Left ventricle myocardium inferior (tissue), 1 donor: ENCODE results near the gene WSCD2. TPM values are rescaled to one million over a fixed set of nuclear protein-coding genes. Genes with fewer than 3 reads are reported as not detected.

Experiments
- DNase-seq: peaks from one replicate; pipeline ENCODE4 v3.0.0-alpha.2; 2020
- H3K27ac ChIP-seq: fragments of 200-600 bp; replicated peaks from 2 replicates; pipeline ENCODE4 v1.8.0; 2021
- H3K27me3 ChIP-seq: fragments of 200-600 bp; 2 replicates; pipeline ENCODE4 v1.8.0; 2021; ENCODE audit warnings: low read depth
- H3K36me3 ChIP-seq: fragments of 200-600 bp; 2 replicates; pipeline ENCODE4 v1.8.0; 2021
- H3K4me1 ChIP-seq: fragments of 200-600 bp; 2 replicates; pipeline ENCODE4 v1.8.0; 2021
- H3K4me3 ChIP-seq: fragments of 200-600 bp; 2 replicates; pipeline ENCODE4 v1.8.0; 2021; ENCODE audit warnings: mild to moderate bottlenecking, moderate library complexity
- H3K9me3 ChIP-seq: fragments of 200-600 bp; replicated peaks from 2 replicates; pipeline ENCODE4 v1.8.0; 2021
- intact Hi-C: fragments of 100-400 bp; cut with micrococcal nuclease; formaldehyde crosslinking; loops from one replicate; pipeline ENCODE4 v1.11.0; 2022
- total RNA-seq: library from RNA; stranded (reverse); fragmentation: NEBNext Ultra II Directional; extraction: Animal tissue kit (Norgen Biotek cat#: 25700); gene quantifications from one replicate; pipeline ENCODE4 v1.2.1, GENCODE V29; 2021
- TF ChIP-seq, protein P1 (sequence below): fragments of 200-600 bp; IDR thresholded peaks from 2 replicates; pipeline ENCODE4 v1.8.0; 2021; ENCODE audit warnings: antibody characterized with exemption, mild to moderate bottlenecking, borderline replicate concordance
- donor health status: DM: no; HTN: yes; CAD: no; lungs with severe emphysema.

Gene WSCD2
- total RNA-seq, 1 donor from 2014 or later, result 0.14 TPM

DNA sequence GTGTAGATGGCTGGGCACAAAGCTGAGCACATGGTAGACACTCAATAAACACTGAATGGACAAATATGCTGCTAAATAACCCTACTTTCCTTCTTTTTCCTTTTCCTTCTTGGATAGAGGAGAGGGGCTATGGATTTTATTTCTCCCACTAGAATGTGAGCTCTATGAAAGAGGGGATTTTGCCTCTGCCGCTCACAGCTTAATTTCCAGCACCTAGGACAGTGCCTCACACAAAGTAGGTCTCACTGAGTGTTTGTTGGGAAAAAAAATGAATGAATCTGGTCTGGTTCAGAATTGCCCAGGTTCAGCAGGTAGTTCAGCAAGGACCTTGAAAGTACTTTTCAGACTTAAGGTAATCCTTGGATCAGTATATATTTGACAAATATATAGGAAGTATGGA, 65.5 kb downstream of the WSCD2 start:
- H3K27ac ChIP-seq, result no peak overlapping the region
- intact Hi-C loops, result no loop called here
- H3K9me3 ChIP-seq, result no peaks in the 10 kb centered on the region

DNA sequence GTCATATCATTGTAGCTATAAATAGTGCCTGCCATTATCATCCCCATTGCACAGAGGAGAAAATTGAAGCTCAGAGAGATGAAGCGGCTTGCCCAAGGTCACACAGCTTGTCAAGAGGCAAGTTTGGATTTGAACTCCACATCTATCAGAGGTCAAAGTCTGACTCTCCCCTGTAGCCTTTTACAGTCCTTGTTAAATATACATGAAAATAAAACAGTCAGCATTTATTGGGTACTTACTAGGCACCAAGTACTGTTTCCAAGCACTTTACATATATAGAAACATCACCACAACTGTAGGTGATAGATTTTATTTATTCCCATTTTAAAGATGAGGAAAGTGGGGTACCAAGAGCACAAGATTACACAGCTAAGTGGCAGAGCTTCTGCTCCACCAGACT, 67.2 kb downstream of the WSCD2 start:
- H3K4me3 ChIP-seq, result no peak overlapping the region
- H3K27ac ChIP-seq, result no peak overlapping the region
- H3K36me3 ChIP-seq, result no peaks in the 10 kb centered on the region
- no peak for DNase-seq
- intact Hi-C loops, result no loop called here
- TF ChIP-seq, protein P1, sequence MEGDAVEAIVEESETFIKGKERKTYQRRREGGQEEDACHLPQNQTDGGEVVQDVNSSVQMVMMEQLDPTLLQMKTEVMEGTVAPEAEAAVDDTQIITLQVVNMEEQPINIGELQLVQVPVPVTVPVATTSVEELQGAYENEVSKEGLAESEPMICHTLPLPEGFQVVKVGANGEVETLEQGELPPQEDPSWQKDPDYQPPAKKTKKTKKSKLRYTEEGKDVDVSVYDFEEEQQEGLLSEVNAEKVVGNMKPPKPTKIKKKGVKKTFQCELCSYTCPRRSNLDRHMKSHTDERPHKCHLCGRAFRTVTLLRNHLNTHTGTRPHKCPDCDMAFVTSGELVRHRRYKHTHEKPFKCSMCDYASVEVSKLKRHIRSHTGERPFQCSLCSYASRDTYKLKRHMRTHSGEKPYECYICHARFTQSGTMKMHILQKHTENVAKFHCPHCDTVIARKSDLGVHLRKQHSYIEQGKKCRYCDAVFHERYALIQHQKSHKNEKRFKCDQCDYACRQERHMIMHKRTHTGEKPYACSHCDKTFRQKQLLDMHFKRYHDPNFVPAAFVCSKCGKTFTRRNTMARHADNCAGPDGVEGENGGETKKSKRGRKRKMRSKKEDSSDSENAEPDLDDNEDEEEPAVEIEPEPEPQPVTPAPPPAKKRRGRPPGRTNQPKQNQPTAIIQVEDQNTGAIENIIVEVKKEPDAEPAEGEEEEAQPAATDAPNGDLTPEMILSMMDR, result no peak
- H3K27me3 ChIP-seq, result peaks cover 10% of the 10 kb centered on the region
- no peaks in the 10 kb centered on the region for H3K4me1 ChIP-seq
- no peaks in the 10 kb centered on the region for H3K9me3 ChIP-seq

More for the DNA sequence above, 65.5 kb downstream of the WSCD2 start:
- Histone ChIP-seq H3K27me3 (no peaks in the 10 kb centered on the region), H3K36me3 (no peaks in the 10 kb centered on the region), H3K4me1 (peaks cover 11% of the 10 kb centered on the region), H3K4me3 (no peak overlapping the region)
- DNase-seq, result no peak
- TF ChIP-seq, protein P1, result no peak

DNA sequence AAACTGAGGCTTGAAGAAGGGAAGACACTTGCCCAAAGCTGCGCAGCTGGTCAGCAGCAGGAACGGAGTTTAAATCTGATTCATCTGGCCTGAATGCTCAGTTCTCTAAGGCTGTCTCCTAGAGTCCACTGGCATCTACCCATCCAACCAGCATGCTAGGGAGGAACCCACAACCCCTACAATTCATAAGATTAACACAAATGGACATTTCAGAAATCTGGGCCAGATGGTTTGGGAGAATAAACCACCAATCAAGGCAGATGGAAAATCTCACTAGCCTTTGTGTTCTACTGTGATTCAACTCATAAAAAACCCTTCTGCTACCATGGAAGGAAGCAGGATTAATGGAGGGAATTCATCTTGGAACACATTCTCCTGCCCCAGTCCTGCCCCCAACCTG, 67.8 kb downstream of the WSCD2 start:
- no peaks in the 10 kb centered on the region for H3K36me3 ChIP-seq
- DNase-seq, result no peak
- peaks cover 16% of the 10 kb centered on the region for H3K27me3 ChIP-seq
- H3K27ac ChIP-seq, result no peak overlapping the region
- intact Hi-C loops, result no loop called here
- TF ChIP-seq, protein P1, result no peak
- no peaks in the 10 kb centered on the region for H3K9me3 ChIP-seq
- H3K4me1 ChIP-seq, result no peaks in the 10 kb centered on the region
- H3K4me3 ChIP-seq, result no peak overlapping the region

- DNase-seq, result no peak
- Histone ChIP-seq H3K4me1 (no peaks in the 10 kb centered on the region), H3K36me3 (no peaks in the 10 kb centered on the region), H3K27ac (no peak overlapping the region), H3K4me3 (no peak overlapping the region), H3K27me3 (peaks cover 27% of the 10 kb centered on the region), H3K9me3 (peaks cover 6% of the 10 kb centered on the region)
- intact Hi-C loops, result no loop called here
- TF ChIP-seq, protein P1, result no peak
Measured at GRCh38 chr12:108198043-108198442, 69.0 kb downstream of the WSCD2 start.

GRCh38 chr12:108199106-108199505, 70.0 kb downstream of the WSCD2 start:
- Histone ChIP-seq H3K4me1 (no peaks in the 10 kb centered on the region), H3K36me3 (no peaks in the 10 kb centered on the region), H3K4me3 (no peak overlapping the region), H3K27ac (no peak overlapping the region), H3K9me3 (peaks cover 17% of the 10 kb centered on the region), H3K27me3 (peaks cover 31% of the 10 kb centered on the region)
- DNase-seq, result no peak
- TF ChIP-seq, protein P1, result no peak
- intact Hi-C loops, result no loop called here
